ENCODE results near the gene HPSE2. TPM values are rescaled to one million over a fixed set of nuclear protein-coding genes. Genes with fewer than 3 reads are reported as not detected.
"Not testable (repeated sequence)": the region's sequence is repeated elsewhere in the genome, so short reads cannot be mapped to it uniquely, and the experiment has no call there.

Gene HPSE2
- polyA plus RNA-seq, 1 experiment = not detected

DNA sequence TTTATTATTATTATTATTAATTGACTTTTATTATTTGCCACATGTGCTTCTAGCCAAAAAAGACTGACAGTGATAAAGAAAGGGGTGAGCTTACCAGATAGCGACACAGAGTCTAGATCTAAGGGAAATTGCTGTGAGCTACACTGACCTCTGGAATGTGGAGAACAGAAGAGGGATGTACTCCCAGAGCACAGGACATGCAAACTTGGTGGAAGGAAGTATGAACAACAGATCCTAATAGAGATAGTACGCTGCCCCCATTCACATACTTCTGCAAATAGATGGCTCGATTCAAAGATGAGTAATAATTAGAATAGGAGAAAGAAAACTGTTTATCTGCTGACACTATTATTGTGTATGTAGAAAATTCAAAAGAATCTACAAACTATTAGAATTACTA, 679.6 kb downstream of the HPSE2 start:
- Histone ChIP-seq H3K27me3 (ENCODE audit: control insufficient read depth, insufficient read depth, low read length) (peaks cover 2% of the 10 kb centered on the region), H3K27ac (ENCODE audit: low read depth, low read length) (no peak overlapping the region), H3K4me3 (ENCODE audit: low read depth, low read length) (no peak overlapping the region), H3K9me3 (ENCODE audit: control insufficient read depth, insufficient read depth, low read length) (no peaks in the 10 kb centered on the region)
- ChIA-PET CTCF (no interaction called here), POLR2A (no interaction called here)
- TF ChIP-seq, protein P1, sequence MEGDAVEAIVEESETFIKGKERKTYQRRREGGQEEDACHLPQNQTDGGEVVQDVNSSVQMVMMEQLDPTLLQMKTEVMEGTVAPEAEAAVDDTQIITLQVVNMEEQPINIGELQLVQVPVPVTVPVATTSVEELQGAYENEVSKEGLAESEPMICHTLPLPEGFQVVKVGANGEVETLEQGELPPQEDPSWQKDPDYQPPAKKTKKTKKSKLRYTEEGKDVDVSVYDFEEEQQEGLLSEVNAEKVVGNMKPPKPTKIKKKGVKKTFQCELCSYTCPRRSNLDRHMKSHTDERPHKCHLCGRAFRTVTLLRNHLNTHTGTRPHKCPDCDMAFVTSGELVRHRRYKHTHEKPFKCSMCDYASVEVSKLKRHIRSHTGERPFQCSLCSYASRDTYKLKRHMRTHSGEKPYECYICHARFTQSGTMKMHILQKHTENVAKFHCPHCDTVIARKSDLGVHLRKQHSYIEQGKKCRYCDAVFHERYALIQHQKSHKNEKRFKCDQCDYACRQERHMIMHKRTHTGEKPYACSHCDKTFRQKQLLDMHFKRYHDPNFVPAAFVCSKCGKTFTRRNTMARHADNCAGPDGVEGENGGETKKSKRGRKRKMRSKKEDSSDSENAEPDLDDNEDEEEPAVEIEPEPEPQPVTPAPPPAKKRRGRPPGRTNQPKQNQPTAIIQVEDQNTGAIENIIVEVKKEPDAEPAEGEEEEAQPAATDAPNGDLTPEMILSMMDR (IDR thresholded peaks at IDR 0.05; ENCODE audit: low read depth, low read length) = no peak
- DNase-seq (ENCODE audit: low read depth, low spot score) = no peak

DNA sequence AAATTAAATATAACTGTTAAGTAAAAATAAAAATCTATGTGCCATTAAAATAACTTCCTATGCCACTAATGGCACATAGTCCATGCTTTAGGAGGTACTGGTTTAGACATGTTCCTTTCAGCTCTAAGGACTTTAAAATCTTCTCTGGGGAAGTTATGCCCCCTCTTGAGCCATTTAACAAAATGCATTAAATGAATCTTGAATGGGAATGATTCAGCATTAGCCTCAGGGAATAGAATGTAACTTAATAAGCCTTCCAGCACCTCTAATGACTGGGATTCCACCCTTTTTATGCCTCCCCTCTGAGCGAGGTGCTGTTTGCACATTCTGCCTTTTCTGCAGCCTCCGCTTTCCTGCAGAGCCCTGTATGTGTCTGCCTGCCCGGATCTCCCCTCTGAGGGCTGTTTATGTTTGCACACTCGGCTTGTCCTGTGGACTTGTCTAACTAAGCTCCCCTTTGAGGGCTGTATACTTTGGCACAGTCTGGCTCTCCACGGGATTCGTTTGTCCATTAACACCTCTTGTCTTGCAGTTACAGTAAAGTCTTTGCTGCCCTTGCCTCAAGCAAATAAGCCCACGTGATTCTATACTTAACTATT, 680.5 kb downstream of the HPSE2 start:
- TF ChIP-seq, protein P1 (IDR thresholded peaks at IDR 0.05; ENCODE audit: low read depth, low read length) = no peak
- H3K27ac ChIP-seq (ENCODE audit: low read depth, low read length) = no peak overlapping the region
- ChIA-PET POLR2A (no interaction called here), CTCF (no interaction called here)
- DNase-seq (ENCODE audit: low read depth, low spot score) = no peak
- no peaks in the 10 kb centered on the region for H3K9me3 ChIP-seq (ENCODE audit: control insufficient read depth, insufficient read depth, low read length)
- peaks cover 2% of the 10 kb centered on the region for H3K27me3 ChIP-seq (ENCODE audit: control insufficient read depth, insufficient read depth, low read length)
- H3K4me3 ChIP-seq (ENCODE audit: low read depth, low read length) = no peak overlapping the region

DNA sequence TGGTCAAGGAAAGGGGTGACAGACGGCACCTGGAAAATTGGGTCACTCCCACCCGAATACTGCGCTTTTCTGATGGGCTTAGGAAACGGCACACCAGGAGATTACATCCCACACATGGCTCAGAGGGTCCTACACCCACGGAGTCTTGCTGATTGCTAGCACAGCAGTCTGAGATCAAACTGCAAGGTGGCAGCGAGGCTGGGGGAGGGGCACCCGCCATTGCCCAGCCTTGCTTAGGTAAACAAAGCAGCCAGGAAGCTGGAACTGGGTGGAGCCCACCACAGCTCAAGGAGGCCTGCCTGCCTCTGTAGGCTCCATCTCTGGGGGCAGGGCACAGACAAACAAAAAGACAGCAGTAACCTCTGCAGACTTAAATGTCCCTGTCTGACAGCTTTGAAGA, 694.1 kb downstream of the HPSE2 start:
- H3K9me3 ChIP-seq (ENCODE audit: control insufficient read depth, insufficient read depth, low read length); DNase-seq (ENCODE audit: low read depth, low spot score); H3K4me3 ChIP-seq (ENCODE audit: low read depth, low read length); H3K27me3 ChIP-seq (ENCODE audit: control insufficient read depth, insufficient read depth, low read length); POLR2A ChIA-PET; CTCF ChIA-PET; H3K27ac ChIP-seq (ENCODE audit: low read depth, low read length): not testable (repeated sequence)

DNA sequence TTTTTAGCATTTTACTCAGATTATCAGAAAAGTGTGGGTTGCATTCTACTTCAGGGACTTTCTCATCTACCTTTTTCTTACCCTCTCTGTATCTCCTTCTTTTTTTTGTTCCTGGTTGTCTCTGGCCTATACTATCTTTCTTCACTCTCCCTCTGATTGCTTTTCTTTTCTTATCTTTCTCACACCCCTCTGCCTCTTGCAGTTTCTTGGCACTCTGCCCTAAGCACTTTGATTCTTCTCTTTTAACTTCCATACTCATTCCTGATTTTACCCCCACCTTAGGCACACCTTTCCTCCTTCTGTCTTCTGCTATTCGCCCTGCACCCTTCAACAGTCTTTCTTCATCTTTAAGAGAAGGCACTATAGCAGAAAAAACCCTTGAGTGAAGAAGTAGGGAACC, 696.1 kb downstream of the HPSE2 start:
- Histone ChIP-seq H3K9me3 (ENCODE audit: control insufficient read depth, insufficient read depth, low read length) (no peaks in the 10 kb centered on the region), H3K4me3 (ENCODE audit: low read depth, low read length) (no peak overlapping the region), H3K27ac (ENCODE audit: low read depth, low read length) (no peak overlapping the region), H3K27me3 (ENCODE audit: control insufficient read depth, insufficient read depth, low read length) (no peaks in the 10 kb centered on the region)
- TF ChIP-seq, protein P1 (IDR thresholded peaks at IDR 0.05; ENCODE audit: low read depth, low read length) = no peak
- CTCF ChIA-PET = no interaction called here
- POLR2A ChIA-PET = no interaction called here
- DNase-seq (ENCODE audit: low read depth, low spot score) = no peak

DNA sequence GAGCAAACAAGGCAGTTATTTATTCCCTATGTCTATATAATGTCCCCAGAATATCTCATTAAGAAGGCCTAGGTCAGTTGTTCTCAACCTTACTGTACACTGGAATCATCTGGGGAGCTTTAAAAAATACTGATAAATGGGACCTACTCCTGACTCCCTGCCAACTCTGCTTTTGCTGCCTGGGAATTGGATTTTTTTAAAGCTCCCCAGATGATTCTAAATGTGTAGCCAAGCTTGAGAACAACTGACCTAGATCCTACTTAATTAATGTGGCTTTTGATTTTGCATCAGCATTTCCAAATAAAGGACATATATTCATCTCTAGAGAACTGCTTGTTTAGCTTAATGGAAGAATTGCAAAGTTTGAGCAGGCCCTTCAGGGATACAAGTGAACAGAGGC, 697.2 kb downstream of the HPSE2 start:
- DNase-seq (ENCODE audit: low read depth, low spot score) = no peak
- CTCF ChIA-PET = no interaction called here
- Histone ChIP-seq H3K9me3 (ENCODE audit: control insufficient read depth, insufficient read depth, low read length) (no peaks in the 10 kb centered on the region), H3K4me3 (ENCODE audit: low read depth, low read length) (no peak overlapping the region), H3K27me3 (ENCODE audit: control insufficient read depth, insufficient read depth, low read length) (no peaks in the 10 kb centered on the region), H3K27ac (ENCODE audit: low read depth, low read length) (no peak overlapping the region)
- TF ChIP-seq, protein P1 (IDR thresholded peaks at IDR 0.05; ENCODE audit: low read depth, low read length) = no peak
- POLR2A ChIA-PET = no interaction called here

DNA sequence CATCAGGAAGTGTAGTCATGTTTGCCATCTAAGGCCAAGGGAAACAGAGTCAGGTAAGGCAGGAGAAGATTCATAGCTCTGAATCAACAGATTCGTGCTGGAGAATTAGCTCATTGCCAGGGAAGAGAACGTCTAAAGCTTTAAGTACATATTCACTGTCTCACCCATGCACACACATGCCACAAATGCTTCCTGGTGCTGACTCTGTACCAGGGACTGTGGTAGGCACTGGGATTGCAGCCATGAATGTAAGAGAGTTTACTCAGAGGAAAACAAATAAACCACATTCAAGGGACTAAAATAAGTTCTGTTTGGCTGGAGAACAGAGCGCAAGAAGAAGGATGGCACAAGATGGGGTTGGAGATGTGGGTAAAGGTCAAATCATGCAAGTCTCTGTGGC, 699.1 kb downstream of the HPSE2 start:
- Histone ChIP-seq H3K4me3 (ENCODE audit: low read depth, low read length) (no peak overlapping the region), H3K27ac (ENCODE audit: low read depth, low read length) (no peak overlapping the region), H3K27me3 (ENCODE audit: control insufficient read depth, insufficient read depth, low read length) (no peaks in the 10 kb centered on the region), H3K9me3 (ENCODE audit: control insufficient read depth, insufficient read depth, low read length) (no peaks in the 10 kb centered on the region)
- no peak for DNase-seq (ENCODE audit: low read depth, low spot score)
- CTCF ChIA-PET = no interaction called here
- POLR2A ChIA-PET = no interaction called here
- TF ChIP-seq, protein P1 (IDR thresholded peaks at IDR 0.05; ENCODE audit: low read depth, low read length) = no peak

Data from AG04450 (cell line).